GM18508 (cell line): ENCODE results near the gene MMS19.
"Not testable (repeated sequence)": the region's sequence is repeated elsewhere in the genome, so short reads cannot be mapped to it uniquely, and the experiment has no call there.

Source experiments
- ATAC-seq: cut with Tn5 transposase; IDR thresholded peaks from one replicate; pipeline ENCODE4 v1.9.1; 2021; ENCODE audit warnings: moderate number of reproducible peaks; ENCODE audit not compliant: insufficient read depth, unreplicated experiment

The MMS19 gene

GRCh38 chr10:97434557-97434956 is 63.7 kb downstream of the MMS19 start:
- ATAC-seq = no peak

DNA sequence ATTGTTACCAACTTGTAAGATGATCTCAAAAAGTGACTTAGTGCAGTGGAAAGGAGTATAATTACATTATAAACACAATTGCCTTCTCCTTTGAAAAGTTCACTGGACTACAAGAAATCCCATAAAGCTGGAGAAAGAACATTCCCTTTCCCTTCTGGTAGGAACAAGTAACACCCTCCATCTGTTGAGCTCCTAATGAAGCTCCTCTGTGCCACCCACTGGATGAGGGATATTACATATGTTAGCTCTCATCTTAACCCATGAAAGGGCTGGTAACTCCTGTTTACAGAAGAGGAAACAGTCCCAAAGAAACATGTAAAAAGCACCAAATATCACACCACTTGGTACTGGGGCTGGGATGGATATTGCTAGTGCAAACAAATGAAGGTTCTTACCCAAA is 64.2 kb downstream of the MMS19 start:
- no peak for ATAC-seq

- no peak for ATAC-seq
Observed at GRCh38 chr10:97428572-97428981, 69.6 kb downstream of the MMS19 start.

GRCh38 chr10:97427571-97428179 is 70.5 kb downstream of the MMS19 start:
- no peak for ATAC-seq

- no peak for ATAC-seq
Observed at GRCh38 chr10:97426776-97427570, 71.2 kb downstream of the MMS19 start.

- peak; percentile 63 for ATAC-seq
Observed at GRCh38 chr10:97425964-97426775, 72.1 kb downstream of the MMS19 start, which contains the start of gene PGAM1. TSS of gene PGAM1 (plus strand) at chr10:97426191. CDS start at chr10:97426308, 117 bp downstream.

DNA sequence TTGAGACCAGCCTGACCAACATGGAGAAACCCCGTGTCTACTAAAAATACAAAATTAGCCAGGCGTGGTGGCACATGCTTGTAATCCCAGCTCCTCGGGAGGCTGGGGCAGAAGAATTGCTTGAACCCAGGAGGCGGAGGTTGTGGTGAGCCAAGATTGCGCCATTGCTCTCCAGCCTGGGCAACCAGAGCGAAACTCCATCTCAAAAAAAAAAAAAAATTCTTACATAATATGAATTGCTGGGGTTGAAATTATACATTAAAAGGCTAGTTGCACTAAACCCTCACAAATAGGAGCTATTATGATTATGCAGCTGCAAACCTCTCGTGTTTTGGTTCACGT is 74.5 kb downstream of the MMS19 start:
- not testable (repeated sequence) for ATAC-seq

DNA sequence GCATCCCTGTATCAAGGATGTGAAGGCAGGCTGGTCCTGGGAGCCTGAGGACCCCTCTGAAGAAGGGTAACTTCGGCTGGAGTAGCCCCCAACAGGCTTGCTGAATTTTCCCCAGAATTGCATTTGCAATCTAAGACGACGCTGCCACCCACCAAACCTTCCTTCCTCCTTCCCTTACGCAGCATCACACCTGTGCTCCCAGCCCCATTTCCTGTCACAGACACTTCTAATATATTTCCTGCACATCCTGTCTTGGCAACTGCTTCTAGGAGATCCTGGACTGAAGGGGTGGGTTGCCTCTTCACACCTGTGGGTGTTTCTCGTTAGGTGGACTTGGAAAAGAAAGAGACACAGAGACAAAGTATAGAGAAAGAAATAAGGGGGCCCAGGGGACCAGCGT is 81.7 kb downstream of the MMS19 start:
- ATAC-seq = no peak

GRCh38 chr10:97412891-97413304 is 85.3 kb downstream of the MMS19 start:
- no peak for ATAC-seq

DNA sequence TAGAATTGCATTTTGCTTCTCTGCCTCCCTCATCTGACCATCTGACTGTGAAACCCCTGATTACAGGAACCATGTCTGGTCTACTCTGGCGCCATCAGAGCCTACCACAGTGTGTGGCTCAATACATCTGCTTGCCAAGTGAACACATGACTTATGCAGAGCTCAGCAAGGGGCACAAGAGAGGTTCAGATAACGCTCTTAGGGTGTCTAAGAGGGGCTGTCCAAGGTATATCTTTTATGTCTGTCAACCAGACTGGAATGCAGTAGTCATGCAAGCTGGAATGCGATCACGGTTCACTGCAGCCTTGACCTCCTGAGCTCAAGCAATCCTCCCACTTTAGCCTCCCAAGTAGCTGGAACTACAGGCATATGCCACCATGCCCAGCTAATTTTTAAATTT is 86.8 kb downstream of the MMS19 start:
- no peak for ATAC-seq

DNA sequence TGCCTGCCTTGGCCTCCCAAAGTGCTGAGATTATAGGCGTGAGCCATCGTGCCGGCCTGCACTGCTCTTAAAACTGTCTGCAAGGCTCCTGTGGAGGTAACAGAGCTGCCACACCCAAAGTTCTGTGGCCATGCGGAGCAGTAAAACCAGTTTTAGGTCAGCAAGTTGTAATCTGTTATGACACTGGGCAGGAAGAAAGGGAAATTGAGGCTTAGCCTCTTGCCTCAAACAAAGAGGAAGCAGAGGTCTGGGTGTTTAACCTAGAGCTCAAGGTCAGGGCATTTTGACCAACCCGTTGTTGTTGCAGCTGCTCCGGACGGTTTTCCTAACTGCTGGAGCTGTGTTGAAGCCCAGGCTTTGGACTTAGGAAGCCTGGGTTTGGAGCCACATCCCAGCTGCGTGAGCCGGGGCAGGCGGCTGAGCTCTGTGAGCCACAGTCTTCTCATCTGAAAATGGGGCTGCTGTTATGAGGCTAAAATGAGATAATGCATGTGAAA is 89.7 kb downstream of the MMS19 start:
- no peak for ATAC-seq
